Kidney capillary endothelial cell (primary cell): ENCODE measurements around the gene DES.
"Not testable (repeated sequence)": the region's sequence is repeated elsewhere in the genome, so short reads cannot be mapped to it uniquely, and the experiment has no call there.

Source experiments
- DNase-seq: peaks from one replicate; pipeline ENCODE4 v3.0.0-alpha.2; 2018; ENCODE audit warnings: low spot score

DES gene

GRCh38 chr2:219400562-219400961, 17.6 kb upstream of the DES start:
- DNase-seq = no peak

- DNase-seq = no peak
Observed at GRCh38 chr2:219401606-219402005, 16.6 kb upstream of the DES start.

GRCh38 chr2:219402665-219403515, 15.3 kb upstream of the DES start:
- peak; percentile 61 for DNase-seq

- DNase-seq = no peak
Observed at GRCh38 chr2:219403861-219404260, 14.3 kb upstream of the DES start.

- DNase-seq = no peak
Observed at GRCh38 chr2:219404291-219404910, 13.8 kb upstream of the DES start.

- DNase-seq = no peak
Observed at GRCh38 chr2:219404954-219405353, 13.2 kb upstream of the DES start.

- no peak for DNase-seq
Observed at GRCh38 chr2:219405451-219405850, 12.7 kb upstream of the DES start.

- DNase-seq = no peak
Observed at GRCh38 chr2:219405958-219406860, 12.0 kb upstream of the DES start.

GRCh38 chr2:219406861-219407230, 11.3 kb upstream of the DES start:
- peak; percentile 34 for DNase-seq

- DNase-seq = not testable (repeated sequence)
Observed at GRCh38 chr2:219407343-219407742, 10.8 kb upstream of the DES start.

GRCh38 chr2:219408204-219408603, 10.0 kb upstream of the DES start:
- no peak for DNase-seq

- DNase-seq = no peak
Observed at GRCh38 chr2:219408631-219409030, 9.5 kb upstream of the DES start.

- no peak for DNase-seq
Observed at GRCh38 chr2:219409619-219410018, 8.6 kb upstream of the DES start.

- no peak for DNase-seq
Observed at GRCh38 chr2:219410390-219410789, 7.8 kb upstream of the DES start.

GRCh38 chr2:219414857-219415256, 3.3 kb upstream of the DES start:
- DNase-seq = no peak

GRCh38 chr2:219415580-219416234, 2.5 kb upstream of the DES start:
- no peak for DNase-seq

- no peak for DNase-seq
Observed at GRCh38 chr2:219416235-219416602, 2.0 kb upstream of the DES start.

- no peak for DNase-seq
Observed at GRCh38 chr2:219416938-219417337, 1.2 kb upstream of the DES start.

- no peak for DNase-seq
Observed at GRCh38 chr2:219417374-219417773, 803 bp upstream of the DES start.

GRCh38 chr2:219419012-219419324, 791 bp downstream of the DES start:
- DNase-seq = no peak

GRCh38 chr2:219419331-219420197, 1.4 kb downstream of the DES start:
- no peak for DNase-seq
